NCI-H1436 treated with DMSO at 0.1 percent for 48 hours (cell line): ENCODE data around the gene DNAJC7.
"Not testable (repeated sequence)": the region's sequence is repeated elsewhere in the genome, so short reads cannot be mapped to it uniquely, and the experiment has no call there.

ENCODE experiments used
- DNase-seq: peaks from one replicate; lab custom pipeline; 2025; lab: John Stamatoyannopoulos, UW

DNAJC7 gene

DNA sequence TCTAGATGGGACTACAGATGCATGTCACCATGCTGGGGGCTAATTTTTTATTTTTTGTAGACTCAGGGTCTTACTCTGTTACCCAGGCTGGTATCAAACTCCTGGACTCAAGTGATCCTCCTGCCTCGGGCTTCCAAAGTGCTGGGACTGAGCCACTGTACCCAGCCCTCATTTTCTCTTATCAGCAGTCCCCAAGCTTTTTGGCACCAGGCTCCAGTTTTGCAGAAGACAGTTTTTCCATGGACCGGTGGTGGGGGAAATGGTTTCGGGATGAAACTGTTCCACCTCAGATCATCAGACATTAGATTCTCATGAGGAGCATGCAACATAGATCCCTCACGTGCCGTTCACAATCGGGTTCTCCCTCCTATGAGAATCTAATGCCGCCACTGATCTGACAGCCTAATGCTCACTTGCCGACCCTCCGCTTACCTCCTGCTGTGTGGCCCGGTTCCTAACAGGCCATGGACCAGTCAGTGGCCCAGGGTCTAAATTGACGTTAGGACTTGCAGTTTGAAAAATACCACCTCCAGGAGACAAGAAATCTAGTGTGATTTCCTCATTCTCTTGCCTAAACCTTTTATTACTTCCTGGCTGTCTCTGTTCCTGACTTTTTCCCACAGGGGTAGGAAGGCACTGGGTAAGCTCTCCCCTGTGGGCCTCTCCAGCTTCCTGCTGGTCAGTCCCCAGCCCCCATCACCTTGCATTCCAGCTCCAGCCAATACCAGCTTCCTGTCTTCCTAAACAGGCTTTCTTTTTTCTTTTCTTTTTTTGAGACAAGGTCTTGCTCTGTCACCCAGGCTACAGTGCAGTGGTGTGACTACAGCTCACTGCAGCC lies 60.0 kb downstream of the DNAJC7 start:
- no peak for DNase-seq

DNA sequence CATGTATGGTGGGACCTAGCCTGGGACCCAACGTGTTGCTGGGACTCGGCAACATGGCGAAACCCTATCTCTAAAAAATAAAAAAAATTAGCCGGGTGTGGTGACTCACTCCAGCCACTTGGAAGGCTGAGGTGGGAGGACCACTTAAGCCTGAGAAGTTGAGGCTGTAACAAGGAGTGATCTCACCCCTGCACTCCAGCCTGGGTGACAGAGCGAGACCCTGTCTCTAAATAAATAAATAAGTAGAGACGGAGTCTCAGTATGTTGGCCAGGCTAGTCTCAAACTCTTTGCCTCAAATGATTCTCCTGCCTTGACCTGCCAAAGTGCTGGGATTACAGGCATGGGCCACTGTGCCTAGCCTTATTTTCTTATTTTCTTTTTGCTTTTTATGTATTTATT lies 60.7 kb downstream of the DNAJC7 start:
- no peak for DNase-seq

DNA sequence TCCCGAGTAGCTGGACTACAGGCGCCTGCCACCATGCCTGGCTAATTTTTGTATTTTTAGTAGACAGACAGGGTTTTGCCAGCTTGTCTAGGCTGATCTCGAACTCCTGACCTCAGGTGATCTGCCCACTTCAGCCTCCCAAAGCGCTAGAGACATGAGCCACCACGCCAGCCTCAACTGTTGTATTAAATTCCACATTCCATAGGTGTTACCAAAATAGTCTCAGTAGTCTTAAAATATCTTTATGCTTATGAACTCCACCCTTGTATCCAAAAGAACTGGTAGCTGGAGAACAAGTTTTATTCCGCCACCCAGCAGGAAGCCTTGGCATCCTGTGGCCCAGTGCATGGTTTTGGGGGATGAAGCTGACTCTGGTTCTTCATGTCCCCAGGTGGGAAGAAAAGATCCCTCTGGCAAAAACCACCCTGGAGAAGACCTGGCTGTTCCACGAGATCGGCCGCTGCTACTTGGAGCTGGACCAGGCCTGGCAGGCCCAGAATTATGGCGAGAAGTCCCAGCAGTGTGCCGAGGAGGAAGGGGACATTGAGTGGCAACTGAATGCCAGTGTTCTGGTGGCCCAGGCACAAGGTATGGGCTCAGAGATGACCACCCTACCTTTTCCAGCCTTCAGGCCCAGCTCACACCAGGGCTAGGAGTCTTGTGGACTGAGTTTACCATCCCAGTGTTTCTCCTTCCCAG lies 68.3 kb downstream of the DNAJC7 start:
- no peak for DNase-seq

DNA sequence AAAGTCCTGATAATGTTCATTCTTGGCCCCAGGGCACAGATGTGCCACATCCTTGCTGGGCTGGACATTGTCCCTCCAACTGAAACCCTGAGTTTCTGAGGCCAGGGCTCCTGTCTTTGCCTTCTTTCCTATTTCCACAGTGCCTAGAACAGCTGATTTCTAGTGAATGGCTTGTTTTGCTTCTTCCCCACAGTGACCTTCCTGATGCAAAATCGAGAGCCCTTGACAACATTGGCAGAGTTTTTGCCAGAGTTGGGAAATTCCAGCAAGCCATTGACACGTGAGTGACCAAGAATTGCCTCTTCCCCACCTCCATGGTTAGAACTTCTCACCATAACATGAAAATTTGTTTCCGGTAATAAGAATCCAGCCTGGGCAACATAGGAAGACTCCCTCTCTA lies 72.3 kb downstream of the DNAJC7 start:
- no peak for DNase-seq

DNA sequence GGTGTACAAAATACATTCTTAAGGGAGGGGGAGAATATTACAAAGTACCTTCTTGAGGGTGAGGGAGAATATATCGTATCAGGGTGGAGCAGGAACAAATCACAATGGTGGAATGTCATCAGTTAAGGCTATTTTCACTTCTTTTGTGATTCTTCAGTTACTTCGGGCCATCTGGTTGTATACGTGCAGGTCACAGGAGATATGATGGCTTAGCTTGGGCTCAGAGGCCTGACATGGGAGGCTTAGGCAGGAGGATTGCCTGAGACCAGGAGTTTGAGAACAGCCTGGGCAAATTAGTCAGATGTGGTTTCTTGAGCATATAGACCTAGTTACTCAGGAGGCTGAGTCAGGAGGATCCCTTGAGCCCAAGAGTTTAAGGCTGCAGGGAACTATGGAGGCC lies 73.7 kb downstream of the DNAJC7 start:
- DNase-seq, result no peak

DNA sequence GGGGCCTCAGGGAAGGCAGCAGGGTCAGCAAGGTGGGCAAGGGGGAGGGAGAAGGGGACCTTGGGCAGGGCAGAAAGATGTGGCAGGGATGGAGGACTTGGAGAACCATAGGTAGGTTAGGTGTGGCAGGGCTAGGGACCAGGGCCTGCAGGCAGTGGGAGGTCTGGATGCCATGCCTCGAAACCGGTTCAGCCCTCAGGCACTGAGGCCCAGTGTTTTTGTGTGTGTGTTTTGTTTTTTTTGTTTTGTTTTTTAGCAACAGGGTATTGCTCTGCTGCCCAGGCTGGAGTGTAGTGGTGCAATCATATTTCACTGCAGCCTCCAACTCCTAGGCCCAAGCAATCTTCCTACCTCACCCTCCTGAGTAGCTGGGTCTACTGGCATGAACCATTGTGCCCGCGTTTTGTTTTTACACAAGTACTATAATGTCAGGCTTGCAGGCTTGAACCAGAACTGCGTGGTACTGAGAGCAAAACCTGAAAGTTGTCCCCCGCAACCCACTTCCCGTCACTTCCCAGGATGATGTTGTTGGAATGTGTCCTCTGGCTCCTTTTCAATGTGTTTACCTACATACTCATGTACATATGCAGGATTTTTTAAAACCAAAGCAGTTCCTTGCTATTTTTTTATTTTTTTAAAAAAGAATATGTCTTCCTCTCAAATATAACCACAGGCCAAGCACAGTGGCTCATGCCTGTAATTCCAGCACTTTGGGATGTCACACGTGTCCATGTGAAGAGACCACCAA lies 74.4 kb downstream of the DNAJC7 start:
- no peak for DNase-seq

DNA sequence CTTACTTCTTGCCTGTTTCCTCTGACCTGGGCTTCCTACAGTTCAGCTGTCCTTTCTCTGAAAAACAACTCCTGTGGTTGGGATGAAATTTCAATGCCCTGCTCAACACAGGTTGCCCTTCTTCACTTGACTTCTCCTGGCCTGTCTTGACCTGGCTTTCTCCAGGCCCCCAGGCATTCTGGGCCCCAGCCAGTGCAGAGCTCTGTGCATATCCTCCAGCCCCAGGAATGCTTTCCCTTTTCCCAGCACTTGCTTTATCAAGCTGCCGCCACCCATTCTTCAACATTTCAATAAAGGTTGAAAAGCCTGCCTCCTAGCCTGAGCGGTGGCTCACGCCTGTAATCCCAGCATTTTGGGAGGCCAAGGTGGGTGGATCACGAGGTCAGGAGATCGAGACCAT lies 76.1 kb downstream of the DNAJC7 start:
- DNase-seq, result no peak

DNA sequence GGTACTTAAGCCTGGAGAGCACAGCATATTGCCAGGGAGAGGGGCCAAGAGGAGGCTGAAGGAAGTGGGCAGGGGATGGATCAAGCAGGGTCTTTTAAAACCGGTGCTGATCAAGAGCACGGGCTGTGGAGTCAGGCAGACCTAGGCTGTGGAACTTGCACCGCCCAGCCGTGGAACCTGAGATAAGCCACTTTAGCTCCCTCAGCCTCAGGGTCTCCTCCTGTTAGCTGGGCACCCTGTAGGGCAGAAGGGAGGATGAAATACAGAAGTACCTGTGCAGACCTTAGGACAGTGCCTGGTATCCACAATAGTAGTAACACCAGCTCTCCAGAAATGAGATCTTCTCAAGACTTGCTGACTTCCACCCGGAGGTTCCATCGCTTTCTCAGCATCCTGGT lies 77.5 kb downstream of the DNAJC7 start:
- DNase-seq, result no peak

DNA sequence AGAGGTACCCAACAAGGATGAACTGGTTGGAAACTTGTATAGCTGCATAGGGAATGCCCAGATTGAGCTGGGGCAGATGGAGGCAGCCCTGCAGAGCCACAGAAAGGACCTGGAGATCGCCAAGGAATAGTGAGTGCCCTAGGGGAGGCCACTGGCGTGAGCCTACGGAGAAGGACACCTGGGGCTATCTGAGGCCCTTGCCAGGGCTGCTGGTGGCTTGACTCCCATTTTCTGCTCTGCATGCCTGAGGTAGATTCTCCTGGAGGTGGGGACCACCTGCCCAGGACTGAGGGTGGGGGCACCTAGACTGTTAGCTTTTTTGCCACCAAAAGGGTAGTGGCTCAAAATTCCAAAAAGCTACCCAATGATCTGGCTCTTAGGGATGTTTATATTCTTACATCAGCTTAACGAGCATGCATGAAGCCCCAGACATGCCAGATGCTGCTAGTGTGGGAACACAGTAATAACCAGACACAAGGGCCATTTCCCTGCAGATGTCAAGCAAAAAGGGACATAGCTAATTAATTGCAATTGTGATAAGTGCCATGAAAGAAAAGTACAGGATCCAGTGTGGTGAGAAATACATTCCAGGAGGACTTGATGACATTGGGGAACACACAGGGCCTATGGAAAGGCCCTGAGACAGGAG lies 78.1 kb downstream of the DNAJC7 start:
- no peak for DNase-seq

DNA sequence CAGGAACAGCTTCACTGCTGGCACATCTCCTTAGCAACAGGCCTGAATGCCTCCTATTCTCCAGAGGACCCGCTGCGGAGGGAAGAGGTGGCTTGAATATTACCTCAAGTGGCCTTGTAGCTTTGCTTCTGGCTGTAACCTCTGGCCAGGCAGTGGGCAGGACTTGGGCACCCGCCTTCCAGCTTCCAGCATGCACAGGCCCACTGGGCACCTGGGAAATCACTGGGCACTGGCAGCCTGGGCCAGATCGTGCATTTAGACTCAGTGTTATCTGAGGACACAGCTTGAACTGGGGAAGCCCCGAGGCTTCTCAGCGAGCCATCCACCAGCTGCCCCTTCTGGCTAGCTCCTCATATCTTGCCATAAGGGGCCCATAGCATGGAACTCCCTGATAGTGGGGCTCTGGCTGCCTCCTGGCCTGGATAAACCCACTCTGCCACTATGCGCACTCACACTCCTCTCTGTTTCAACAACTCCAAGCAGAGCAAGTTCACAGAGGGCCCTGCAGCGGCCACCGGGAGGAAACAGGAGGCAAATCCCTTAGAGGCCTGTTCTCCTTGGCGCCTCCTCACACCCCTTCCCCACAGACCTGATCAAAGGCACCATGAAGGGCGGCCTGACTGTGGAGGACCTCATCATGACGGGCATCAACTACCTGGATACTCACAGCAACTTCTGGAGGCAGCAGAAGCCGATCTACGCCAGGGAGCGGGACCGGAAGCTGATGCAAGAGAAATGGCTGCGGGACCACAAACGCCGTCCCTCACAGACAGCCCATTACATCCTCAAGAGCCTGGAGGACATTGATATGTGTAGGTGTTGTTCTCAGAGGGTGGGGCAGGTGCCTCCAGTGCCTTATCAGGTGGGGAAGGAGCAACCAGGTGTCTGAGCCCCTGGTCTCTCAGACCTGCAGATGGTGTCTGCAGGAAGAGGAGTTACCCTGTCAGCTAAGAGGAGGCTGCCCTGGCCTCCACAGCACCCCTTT lies 79.0 kb downstream of the DNAJC7 start:
- no peak for DNase-seq

DNA sequence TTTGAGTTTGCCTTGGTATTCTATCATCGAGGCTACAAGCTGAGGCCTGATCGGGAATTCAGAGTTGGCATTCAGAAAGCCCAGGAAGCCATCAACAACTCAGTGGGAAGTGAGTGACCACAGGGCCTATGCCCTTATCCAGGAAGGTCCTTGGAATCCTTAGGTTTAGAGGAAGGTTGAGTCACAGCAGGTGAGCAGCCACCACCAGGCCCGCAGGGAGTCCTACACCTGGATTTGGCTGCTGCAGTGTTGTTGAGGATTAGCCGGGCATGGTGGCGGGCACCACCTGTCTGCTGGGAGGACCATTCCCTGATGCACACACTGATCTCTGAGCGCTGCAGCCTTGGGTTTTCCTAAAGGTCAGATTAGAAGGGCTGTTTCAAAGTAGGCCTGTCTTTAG lies 81.6 kb downstream of the DNAJC7 start:
- no peak for DNase-seq

DNA sequence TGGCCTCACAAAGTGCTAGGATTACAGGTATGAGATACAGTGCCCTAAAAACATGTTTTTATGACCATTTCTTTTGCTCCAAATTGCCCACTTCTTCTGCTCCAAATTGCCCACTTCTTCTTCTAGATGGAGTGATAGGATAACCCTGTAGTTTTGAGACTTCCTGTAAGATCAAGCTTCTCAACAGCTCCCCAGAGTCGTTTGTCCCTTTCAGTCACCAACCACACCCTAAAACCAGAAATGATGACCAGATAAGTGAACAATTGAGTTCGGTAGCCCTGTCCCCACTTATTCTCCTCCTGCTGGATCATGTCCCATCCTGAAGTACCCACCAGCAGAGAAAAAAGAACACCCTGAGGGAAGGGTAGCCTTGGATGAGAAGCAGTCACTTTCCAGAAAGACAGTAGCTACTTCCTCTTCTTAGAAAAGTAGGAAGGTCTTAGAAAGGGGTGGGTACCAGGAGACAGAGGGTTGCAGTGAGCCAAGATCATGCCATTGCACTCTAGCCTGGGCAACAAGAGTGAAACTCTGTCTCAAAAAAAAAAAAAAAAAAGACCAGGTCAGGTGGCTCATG lies 84.3 kb downstream of the DNAJC7 start:
- no peak for DNase-seq

DNA sequence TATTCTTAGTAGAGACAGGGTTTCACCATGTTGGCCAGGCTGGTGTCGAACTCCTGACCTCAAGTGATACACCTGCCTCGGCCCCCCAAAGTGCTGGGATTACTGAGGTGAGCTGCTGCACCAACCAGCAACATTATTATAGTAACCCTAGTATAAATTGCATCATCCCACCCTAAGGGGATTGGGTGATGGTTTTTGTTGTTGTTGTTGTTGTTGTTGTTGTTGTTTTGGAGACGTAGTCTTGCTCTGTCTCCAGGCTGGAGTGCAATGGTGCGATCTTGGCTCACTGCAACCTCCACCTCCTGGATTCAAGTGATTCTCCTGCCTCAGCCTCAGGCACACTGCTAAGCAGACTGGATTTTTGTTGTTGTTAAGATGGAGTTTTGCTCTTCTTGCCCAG lies 85.5 kb downstream of the DNAJC7 start:
- not testable (repeated sequence) for DNase-seq

DNA sequence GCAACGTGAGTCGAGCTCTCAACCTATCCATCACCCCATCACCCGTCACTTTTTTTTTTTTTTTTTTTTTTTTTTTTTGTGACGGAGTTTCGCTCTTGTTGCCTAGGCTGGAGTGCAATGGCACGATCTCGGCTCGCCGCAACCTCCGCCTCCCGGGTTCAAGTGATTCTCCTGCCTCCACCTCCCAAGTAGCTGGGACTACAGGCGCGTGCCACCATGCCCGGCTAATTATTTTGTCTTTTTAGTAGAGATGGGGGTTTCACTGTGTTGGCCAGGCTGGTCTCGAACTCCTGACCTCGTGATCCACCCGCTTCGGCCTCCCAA lies 86.4 kb downstream of the DNAJC7 start:
- not testable (repeated sequence) for DNase-seq

DNA sequence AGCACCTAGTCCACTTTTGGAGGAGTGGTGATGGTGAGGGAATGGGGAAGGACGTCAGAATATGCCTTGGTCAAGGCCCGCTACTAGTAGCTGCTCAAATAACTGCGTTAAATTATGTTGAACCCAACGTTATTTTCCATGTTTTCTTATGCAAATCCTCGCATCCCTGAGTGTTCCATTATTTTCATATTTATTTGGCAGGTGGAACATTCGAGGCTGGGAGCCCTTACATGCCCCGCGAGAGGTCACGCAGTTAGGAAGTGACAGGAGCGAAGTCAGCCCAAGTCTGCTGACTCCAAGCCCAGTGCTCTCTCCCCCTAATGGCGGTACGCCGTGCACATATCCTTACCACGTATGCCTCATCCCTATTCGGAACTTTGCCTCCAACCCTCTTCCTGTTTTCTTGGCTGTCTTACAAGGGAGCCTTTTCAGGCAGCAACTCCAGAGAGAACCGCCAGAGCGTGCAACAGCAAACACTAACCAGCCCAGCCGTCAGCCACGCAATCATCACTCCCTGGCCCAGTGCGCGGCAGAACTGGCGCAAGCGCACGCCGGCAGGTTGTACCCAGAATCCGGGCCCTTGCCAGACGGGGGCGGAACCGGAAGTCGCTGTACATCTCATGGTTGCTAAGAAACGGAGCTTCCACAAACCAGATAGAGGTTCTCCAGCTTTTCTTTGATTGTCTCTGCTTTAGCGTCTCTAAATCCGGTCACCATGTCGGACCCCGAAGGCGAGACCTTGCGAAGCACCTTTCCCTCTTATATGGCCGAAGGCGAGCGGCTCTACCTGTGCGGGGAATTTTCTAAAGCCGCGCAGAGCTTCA lies 87.0 kb downstream of the DNAJC7 start, which contains the start of gene ODAD4:
Gene ODAD4 (plus strand): TSS at position 609 of the 824 bp plus-strand sequence. CDS start 107 bp downstream, at position 716.
- peak; percentile 80 for DNase-seq

DNA sequence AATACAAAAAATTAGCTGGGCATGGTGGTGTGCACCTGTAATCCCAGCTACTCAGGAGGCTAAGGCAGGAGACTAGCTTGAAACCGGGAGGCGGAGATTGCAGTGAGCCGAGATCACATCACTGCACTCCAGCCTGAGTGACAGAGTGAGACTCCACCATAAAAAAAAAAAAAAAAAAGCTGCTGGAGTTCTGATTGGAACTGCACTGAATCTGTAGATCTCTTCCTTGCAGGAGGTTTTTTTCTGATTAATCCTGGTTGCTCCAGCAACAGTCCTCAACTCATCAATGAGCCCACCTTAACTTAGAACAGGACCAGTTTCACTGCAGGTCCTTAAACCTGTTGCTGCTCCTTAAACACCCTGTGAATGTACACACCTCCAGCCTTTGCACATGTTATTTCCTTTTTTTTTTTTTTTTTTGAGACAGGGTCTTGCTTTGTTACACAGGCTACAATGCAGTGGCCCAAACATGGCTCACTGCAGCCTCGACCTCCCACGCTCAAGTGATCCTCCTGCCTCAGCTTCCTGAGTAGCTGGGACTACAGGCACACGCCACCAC lies 88.5 kb downstream of the DNAJC7 start:
- no peak for DNase-seq
